Measurements from ENCODE around the gene TMEM222. TPM values are rescaled to one million over a fixed set of nuclear protein-coding genes. Genes with fewer than 3 reads are reported as not detected.
"Not testable (repeated sequence)": the region's sequence is repeated elsewhere in the genome, so short reads cannot be mapped to it uniquely, and the experiment has no call there.

The TMEM222 gene, protein sequence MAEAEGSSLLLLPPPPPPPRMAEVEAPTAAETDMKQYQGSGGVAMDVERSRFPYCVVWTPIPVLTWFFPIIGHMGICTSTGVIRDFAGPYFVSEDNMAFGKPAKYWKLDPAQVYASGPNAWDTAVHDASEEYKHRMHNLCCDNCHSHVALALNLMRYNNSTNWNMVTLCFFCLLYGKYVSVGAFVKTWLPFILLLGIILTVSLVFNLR
- 26.3 and 33.2 TPM in 2 replicates for total RNA-seq

DNA sequence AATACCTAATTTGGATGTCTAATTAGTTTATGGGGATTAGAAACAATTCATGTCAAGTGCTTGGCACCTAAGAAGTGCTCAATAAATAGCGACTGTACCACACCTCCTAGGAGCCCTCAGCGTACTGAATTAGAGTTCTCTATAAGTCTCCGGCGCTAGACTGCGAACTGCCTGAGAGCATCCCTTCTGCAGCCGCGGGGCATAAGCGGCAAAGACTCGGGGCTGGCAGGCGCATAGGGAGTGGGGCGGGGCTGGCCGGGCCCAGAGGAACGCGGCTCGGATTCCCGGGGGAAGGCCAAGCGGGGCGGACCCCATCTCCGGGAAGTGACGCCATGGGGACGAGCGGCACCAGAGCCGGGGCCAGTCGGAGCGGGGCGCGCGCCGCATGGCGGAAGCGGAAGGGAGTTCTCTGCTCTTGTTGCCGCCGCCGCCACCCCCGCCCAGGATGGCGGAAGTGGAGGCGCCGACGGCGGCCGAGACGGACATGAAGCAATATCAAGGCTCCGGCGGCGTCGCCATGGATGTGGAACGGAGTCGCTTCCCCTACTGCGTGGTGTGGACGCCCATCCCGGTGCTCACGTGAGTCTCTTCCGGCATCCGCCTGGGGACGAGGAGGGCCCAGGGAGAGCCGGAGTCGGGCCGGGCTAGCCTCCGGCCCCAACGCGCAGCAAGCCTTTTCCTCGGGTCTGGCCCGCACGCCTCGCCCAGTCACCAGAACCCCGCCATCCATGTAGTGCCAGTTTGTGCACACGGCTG lies at the start of gene TMEM222:
Gene TMEM222, plus strand, starts transcription at position 351 of the 756 bp plus-strand sequence. Its CDS starts 35 bp downstream, at position 386.
- peak; percentile 89 for DNase-seq (ENCODE audit: low read depth, low spot score)

DNA sequence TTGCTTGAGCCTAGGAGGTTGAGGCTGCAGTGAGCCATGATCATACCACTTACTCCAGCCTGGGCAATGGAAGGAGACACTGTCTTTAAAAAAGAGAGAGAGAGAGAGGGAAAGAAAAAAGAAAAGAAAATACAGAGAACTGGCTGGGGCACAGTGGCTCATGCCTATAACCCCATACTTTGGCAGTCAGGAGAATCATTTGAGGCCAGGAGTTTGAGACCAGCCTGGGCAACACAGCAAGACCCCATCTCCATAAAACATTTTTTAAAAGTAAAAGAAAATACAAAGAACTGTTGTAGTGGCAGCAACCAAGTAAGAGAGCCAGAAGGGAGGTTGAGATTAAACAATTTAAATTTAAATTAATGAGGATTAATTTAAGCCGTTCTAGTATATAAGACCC lies 47.8 kb upstream of the TMEM222 start:
- DNase-seq (ENCODE audit: low read depth, low spot score) = no peak

DNA sequence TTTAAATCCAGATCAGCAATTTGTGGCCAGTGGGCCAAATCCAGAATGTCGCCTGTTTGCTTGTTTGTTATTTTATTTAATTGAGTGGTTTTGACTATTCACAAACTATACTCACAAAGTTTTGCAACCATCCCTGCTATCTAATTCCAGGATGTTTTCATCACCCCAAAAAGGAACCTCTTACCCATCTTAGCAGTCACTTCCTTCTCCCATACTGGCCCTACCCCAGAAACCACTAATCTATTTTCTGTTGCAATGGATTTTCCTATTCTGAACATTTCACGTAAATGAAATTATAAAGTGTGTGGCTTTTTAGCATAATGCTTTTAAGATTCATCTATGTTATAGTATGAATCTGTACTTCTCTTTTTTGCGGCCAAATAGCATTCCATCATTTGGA lies 46.3 kb upstream of the TMEM222 start:
- no peak for DNase-seq (ENCODE audit: low read depth, low spot score)

DNA sequence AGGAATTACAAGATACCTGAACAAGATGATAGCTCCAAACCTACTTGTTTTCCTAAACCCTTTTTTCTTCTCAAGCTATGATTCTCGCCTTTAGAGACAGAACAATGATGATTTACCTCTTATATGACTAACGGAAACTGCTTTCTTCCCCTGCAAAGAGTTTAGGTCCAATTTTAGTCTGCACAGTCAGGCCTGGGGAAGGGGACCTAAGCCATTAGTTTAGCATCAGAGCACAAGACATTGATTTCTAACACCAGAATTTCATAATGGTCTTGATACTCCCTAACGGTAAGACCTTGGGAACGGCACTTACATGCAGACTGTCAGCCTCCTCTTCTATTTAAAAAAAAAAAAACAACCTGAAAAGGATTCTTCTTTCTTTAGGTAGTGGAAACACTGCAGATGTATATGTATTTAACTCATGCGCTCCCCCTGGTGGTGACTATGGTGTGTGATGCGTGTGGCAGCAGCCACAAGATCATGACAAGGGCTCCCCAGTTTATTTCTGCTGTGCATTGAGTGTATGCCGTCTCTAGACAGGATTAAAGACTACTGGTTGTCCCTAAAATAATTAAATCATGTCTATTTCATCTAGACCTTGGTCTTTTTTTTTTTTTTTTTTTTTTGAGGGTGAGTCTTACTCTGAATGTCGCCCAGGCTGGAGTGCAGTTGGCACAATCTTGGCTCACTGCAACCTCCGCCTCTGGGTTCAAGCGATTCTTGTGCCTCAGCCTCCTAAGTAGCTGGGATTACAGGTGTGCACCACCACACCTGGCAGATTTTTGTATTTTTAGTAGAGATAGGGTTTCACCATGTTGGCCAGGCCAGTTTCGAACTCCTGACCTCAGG lies 37.3 kb upstream of the TMEM222 start:
- peak; percentile 35 for DNase-seq (ENCODE audit: low read depth, low spot score)

DNA sequence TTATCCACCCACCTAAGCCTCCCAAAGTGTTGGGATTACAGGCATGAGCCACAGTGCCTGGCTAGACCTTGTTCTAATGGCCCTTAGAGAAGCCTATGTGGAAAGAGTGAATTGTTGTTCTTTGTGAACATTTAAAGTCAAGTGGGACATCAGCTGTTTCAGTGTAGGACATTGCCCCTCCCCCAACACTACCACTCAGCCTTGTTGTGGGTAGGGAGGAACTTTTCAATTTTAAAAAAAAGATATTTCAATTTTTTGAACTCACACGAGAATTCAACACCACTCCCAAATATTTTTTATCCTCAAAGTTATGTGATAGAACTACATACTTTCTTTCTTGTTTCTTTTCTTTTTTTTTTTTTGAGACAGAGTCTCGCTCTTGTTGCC lies 36.7 kb upstream of the TMEM222 start:
- DNase-seq (ENCODE audit: low read depth, low spot score) = no peak

DNA sequence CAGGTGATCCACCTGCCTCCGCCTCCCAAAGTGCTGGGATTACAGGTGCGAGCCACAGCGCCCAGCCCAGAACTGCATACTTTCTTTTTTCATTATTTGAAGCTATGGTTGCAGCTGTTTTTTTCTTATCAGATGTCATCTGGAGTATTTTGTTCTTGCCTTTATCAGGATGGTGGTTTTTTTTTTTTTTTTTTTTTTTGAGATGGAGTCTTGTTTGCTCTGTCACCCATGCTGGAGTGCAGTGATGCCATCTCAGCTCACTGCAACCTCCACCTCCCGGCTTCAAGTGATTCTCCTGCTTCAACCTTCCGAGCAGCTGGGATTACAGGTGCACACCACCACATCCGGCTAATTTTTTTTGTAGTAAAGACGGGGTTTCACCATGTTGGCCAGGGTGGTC lies 36.1 kb upstream of the TMEM222 start:
- not testable (repeated sequence) for DNase-seq (ENCODE audit: low read depth, low spot score)

DNA sequence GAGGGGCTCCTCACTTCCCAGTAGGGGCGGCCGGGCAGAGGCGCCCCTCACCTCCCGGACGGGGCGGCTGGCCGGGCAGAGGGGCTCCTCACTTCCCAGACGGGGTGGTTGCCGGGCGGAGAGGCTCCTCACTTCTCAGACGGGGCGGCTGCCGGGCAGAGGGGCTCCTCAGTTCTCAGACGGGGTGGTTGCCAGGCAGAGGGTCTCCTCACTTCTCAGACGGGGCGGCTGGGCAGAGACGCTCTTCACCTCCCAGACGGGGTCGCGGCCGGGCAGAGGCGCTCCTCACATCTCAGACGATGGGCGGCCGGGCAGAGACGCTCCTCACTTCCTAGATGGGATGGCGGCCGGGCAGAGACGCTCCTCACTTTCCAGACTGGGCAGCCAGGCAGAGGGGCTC lies 32.8 kb upstream of the TMEM222 start:
- DNase-seq (ENCODE audit: low read depth, low spot score) = not testable (repeated sequence)

DNA sequence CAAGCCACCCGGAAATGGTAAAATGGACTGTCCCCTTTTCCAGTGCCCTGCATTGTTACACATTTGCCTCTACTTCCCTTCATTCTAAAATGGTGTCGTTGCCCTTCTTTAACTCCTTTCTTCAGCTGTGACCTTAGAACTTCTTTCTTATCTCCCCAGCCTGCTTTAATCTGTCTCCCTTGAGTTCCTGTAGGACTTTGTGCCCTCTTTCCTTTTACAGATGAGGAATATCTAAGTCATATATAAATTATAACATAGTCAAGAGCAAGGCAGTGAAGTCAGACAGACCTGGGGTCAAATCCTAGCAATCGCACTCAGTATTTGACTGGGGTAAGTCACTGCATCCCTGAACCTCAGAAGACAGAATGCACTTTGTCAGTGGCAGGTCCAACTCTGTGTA lies 31.4 kb upstream of the TMEM222 start:
- DNase-seq (ENCODE audit: low read depth, low spot score) = no peak

DNA sequence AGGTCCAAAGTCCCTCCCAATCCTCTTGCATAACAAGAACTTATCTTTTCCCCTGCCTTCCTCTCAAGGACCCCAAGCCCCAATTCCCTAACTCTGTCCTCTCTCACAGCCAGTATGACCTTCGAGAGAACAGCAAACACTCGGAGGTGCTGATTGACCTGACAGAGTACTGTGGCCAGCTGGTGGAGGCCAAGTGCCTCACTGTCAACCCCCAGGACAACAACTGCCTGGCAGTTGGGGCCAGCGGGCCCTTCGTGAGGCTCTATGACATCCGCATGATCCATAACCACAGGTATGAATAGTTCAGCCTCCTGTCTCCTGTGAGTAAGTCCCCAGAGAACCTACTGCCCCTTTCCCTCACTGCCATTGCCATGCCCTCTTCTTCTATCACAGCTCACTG lies 29.9 kb upstream of the TMEM222 start:
- DNase-seq (ENCODE audit: low read depth, low spot score) = no peak

DNA sequence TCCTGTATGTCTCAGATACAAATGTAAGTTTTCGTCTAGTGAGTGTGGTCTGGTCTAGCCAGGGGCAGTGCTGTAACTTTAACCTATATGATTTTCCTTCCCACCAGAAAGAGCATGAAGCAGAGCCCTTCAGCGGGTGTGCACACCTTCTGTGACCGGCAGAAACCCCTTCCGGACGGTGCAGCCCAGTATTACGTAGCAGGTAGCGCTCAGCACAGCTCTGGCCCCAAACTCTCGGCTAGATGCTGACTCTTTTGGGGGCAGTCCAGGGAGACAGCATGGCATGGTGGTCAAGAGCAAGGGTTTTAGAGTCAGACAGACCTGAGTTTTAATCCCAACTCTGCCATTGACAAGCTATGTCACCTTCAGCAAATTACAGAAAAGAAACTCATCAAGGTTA lies 28.0 kb upstream of the TMEM222 start:
- DNase-seq (ENCODE audit: low read depth, low spot score) = no peak

DNA sequence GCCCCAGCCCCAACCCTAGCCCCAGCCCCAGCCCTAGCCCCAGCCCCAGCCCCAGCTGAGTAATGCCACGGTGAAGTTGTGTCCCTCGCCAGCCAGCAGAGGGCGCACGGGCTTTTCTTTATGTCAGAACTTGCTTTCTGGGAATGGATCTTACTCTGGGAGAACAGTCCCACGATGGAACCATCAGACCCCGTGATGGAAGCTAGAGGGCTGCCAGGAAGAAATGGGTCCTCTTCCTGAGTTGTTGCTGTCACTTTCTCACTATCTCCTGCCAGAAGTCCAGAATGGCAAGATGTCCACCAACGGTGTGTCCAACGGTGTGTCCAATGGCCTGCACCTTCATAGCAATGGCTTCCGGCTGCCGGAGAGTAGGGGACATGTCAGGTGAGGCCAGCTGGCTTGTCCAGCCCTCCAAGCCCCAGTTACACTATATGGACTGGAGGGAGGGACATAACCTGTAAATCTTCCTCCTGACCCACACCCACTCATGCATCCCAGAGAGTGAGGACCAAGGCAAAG lies 25.1 kb upstream of the TMEM222 start:
- peak; percentile 8 for DNase-seq (ENCODE audit: low read depth, low spot score)

DNA sequence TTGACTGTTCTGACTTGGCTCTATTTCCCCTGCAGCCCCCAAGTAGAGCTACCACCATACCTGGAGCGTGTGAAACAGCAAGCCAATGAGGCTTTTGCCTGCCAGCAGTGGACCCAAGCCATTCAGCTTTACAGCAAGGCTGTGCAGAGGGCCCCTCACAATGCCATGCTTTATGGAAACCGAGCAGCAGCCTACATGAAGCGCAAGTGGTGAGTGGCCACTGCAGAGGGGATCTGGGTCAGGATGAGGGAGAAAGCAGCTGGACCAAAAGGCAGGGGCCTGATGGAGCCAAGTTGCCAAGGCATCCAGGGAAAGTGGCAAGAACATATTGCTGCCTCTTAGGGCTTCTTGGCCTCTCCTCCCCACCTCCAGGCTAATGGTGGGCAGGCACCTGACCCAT lies 24.1 kb upstream of the TMEM222 start:
- no peak for DNase-seq (ENCODE audit: low read depth, low spot score)

DNA sequence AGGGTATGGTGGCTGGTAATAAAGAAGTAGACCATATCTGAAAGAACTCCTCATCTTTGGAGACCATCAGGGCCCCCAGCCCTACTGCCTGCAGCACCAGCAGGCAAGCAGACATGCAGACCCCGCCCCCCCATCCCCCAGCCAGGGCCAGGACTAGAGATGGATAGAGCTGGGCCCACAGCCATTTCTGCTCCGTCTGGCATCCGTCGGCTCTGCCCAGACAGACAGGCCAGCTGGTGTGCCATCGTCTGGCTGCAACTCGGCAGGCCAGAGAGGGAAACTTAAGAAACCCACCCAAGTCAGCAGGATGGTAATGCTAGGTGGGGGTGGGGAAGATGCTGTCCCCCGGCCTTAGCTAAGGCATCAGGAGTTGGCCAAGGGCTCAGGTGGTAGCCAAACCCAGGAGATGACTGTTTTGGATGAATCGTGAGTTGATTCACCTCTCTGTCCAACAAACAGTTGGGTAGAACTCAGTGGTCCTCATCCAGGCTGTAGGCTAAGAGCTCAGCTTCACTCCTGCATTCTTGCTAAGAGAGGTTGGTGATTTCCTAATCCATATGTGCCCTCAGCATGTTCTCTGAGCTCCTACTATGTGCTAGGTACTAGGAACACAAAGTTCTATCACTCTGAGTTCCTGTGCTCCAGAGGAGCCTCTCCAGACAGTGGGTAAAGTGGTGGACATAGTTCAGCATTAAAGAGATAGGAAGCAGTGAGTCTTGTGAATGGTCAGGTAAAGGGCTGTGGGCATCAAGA lies 23.2 kb upstream of the TMEM222 start:
- no peak for DNase-seq (ENCODE audit: low read depth, low spot score)

DNA sequence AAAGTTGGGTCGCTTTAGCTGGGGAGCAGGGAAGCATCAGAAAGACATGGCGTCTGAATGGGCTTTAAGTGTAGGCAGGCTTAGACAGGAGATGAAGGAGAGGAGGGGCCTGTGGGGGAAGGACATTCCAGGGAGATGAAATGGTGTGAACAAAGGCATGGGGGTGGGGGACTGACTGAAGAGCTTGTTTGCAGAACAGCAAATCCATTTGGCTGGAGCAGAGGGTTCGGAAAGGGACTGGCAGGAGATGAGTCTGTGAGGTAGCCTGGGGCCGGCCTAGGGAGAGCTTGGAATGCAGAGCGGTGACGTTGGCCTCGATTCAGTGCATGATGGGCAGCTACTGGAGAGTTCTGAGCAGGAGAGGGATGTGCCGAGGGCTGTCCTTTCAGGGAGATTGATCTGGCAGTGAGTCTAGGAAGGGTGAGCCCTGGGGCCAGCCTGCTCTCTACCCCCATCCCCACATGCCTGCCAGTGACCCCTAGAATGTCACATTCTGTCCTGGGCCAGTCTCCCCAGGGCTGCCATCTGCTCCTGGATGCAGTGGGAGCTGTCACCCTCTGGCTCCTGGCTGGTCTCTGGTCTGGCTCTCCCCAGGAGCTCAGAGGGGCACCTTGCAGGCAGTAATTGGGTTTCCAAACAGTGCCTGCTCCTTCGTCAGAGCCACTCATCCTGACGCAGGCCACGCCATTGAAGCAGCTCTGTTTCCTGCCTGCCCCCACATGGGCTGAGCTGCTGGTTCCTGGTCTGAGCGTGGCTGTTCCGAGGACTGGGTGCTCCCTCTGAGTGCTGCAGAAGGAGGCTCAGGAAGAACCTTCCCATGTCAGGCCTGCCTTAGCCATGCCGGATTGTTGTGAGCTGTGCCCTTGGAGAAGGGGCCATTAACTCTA lies 22.3 kb upstream of the TMEM222 start:
- peak; percentile 11 for DNase-seq (ENCODE audit: low read depth, low spot score)

DNA sequence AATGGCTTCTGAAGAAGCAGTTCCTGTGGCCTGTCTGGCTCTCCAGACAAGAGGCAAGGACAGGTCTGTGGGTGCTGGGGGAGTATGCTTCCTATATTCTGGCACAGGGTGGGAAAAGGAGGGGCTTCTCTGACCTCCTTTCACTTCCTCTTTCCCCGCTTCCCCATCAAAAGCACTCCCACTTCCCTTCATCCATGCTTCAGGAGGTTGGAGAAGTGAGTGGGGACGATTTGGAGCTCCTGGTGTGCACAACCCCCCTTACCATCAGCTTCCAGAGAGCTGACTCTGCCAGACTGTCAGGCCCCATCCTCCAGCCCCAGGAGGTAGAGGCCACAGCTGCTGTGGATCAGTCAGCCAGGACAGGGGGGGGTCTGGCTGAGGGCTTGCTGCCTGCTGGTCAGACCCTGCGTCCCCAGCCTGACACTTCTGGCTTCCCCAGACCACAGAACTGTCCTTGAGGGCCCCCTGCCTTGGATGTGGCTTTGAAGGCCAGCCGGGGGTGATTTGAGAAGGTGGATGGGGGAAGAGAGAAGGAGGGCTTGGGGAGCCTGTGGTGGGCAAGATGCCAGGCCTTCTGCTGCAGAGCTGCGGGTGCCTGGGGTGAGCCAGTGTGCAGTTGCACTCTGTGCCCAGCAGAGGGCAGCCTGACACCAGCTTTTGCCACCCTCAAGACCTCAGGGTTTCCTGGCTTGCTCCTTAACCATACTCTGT lies 21.5 kb upstream of the TMEM222 start:
- peak; percentile 54 for DNase-seq (ENCODE audit: low read depth, low spot score)

DNA sequence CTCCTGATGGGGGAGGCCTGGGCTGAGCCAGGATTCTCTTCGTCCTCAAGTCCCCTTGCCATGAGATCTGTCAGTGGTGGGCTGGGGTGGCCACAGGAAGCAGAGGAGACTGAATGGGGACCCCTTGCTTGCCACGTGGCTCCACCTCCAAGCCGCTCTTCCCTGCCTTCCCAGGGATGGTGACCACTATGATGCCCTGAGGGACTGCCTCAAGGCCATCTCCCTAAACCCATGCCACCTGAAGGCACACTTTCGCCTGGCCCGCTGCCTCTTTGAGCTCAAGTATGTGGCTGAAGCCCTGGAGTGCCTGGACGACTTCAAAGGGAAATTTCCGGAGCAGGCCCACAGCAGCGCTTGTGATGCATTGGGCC lies 20.9 kb upstream of the TMEM222 start:
- DNase-seq (ENCODE audit: low read depth, low spot score) = no peak

DNA sequence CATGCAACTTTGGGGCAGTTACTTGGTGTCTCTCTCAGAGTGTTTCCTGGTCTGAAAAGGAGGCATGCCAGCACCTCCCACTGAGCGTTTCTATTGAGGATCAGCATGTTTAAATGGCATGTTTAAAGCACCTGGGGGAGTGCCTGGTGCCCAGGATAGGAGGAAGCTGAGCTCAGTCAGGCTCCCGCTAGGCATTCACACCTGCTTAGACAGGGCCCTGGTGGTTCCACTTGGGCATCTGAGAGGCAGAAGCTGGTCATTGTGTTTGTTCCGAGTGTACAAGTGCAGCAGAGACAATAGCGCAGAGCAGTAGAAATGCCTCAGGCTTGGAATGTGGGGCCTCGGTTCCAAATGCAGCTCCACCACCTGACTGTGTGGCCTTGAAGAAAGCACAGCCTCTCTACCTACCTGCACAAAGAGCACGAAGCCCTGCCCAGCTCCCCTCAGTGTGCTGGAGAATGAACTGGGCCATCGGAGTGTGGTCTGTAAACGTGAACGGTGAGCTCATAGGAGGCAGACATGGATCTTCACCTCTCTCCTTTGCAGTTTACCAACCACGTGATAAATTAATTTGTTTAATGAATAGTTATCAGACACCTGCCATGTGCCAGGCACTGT lies 20.3 kb upstream of the TMEM222 start:
- DNase-seq (ENCODE audit: low read depth, low spot score) = no peak

DNA sequence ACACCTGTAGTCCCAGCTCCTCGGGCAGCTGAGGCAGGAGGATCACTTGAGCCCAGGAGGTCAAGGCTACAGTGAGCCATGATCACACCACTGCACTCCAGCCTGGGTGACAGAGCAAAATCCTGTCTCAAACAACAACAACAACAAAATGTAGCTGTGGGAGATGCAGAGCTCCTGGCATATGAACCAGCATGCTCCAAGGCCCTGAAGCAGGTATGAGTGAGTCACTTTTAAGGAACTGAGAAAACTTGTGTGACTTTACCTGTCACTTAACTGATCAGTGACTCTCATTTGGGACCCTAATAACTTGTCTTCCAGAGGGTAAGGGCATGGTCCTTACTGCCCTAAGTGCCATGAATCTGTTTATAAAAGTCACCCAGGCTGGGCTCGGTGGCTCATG lies 19.4 kb upstream of the TMEM222 start:
- no peak for DNase-seq (ENCODE audit: low read depth, low spot score)

DNA sequence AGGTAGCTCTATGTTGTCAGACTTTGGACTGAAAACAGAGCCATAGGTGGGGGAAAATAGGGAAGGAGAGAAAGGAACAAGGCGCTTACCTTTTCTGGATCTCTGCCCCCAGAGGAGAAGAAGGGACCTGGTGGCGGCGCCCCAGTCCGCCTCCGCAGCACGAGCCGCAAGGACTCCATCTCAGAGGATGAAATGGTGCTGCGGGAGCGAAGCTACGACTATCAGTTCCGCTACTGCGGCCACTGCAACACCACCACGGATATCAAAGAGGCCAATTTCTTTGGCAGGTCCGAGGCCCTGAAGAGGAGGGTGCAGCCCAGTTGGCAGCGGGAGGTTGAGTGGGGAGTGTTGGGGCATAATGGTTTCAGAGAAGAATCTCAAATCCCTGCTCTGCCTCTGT lies 18.5 kb upstream of the TMEM222 start:
- no peak for DNase-seq (ENCODE audit: low read depth, low spot score)
